Measurements from ENCODE around the gene ZBTB16.

The ZBTB16 gene

GRCh38 chr11:114166362-114166761 is 106.9 kb downstream of the ZBTB16 start (continued):
- TF ChIP-seq PRDM10 (tag by site-specific recombination; IDR thresholded peaks at IDR 0.05), result peak; percentile 38; the same call in 1 of the 2 replicates

GRCh38 chr11:114166897-114167323 is 107.4 kb downstream of the ZBTB16 start:
- no peaks in the 10 kb centered on the region for H3K9me3 ChIP-seq (ENCODE audit: control insufficient read depth, insufficient read depth, low read depth, low read length)
- peak overlapping the region; percentile 13 for H3K27ac ChIP-seq (ENCODE audit: extremely low read depth, low read depth, low read length)
- POLR2A ChIA-PET, result interaction anchor here (1.5 kb wide), 1 partner anchor 107 kb away, joined by 5 read pairs; no protein-coding TSS in a partner anchor
- peaks cover 20% of the 10 kb centered on the region for H3K4me1 ChIP-seq (ENCODE audit: control insufficient read depth, insufficient read depth, low read length)
- CTCF ChIA-PET, result interaction anchor here (0.5 to 3.4 kb wide), 7 partner anchors 9 to 171 kb away, joined by 3 to 12 read pairs (median 3); no protein-coding TSS in a partner anchor
- H3K36me3 ChIP-seq (ENCODE audit: control insufficient read depth in 2 of 2, insufficient read depth in 1 of 2, low read length in 2 of 2), result no peaks in the 10 kb centered on the region
- no peak overlapping the region for H3K4me3 ChIP-seq (ENCODE audit: low read depth, low read length)
- peak; percentile 62 for TF ChIP-seq ZNF366 (tag by site-specific recombination; conservative IDR thresholded peaks at IDR 0.05)
- TF ChIP-seq ZNF292 (tag by site-specific recombination; IDR thresholded peaks at IDR 0.05; ENCODE audit: borderline replicate concordance, low read depth), result no peak
- TF ChIP-seq ZNF843 (tag by site-specific recombination; IDR thresholded peaks at IDR 0.05), result peak; percentile 93
- TF ChIP-seq ZSCAN16 (tag by site-specific recombination; IDR thresholded peaks at IDR 0.05), result no peak
- TF ChIP-seq TCF7L2 (IDR thresholded peaks at IDR 0.05; ENCODE audit: borderline replicate concordance, low read depth, low read length), result no peak
- TF ChIP-seq OSR2 (tag by site-specific recombination; IDR thresholded peaks at IDR 0.05), result peak; percentile 67
- no peak for TF ChIP-seq ZNF513 (tag by site-specific recombination; IDR thresholded peaks at IDR 0.05)
- TF ChIP-seq ZNF239 (tag by site-specific recombination; IDR thresholded peaks at IDR 0.05), result no peak
- TF ChIP-seq ZNF629 (tag by site-specific recombination; IDR thresholded peaks at IDR 0.05), result peak; percentile 90
- peak; percentile 31; the same call in 1 of the 2 replicates for TF ChIP-seq ZBTB17 (tag by site-specific recombination; IDR thresholded peaks at IDR 0.05)
- TF ChIP-seq WT1 (tag by site-specific recombination; IDR thresholded peaks at IDR 0.05), result peak; percentile 81
- peak; percentile 56; the same call in 1 of the 2 replicates for TF ChIP-seq PRDM4 (tag by site-specific recombination; IDR thresholded peaks at IDR 0.05)
- TF ChIP-seq PATZ1 (tag by site-specific recombination; IDR thresholded peaks at IDR 0.05), result peak; percentile 68
- 0 out of 2 replicates have a peak, but pooled peaks have one; percentile 15 for TF ChIP-seq ZNF660 (tag by site-specific recombination; IDR thresholded peaks at IDR 0.05)
- TF ChIP-seq ZNF184 (tag by site-specific recombination; IDR thresholded peaks at IDR 0.05), result 0 out of 2 replicates have a peak, but pooled peaks have one; percentile 13
- TF ChIP-seq SP7 (tag by site-specific recombination; IDR thresholded peaks at IDR 0.05), result peak; percentile 79
- peak; percentile 70; the same call in 1 of the 2 replicates for TF ChIP-seq BCL11A (tag by site-specific recombination; IDR thresholded peaks at IDR 0.05; ENCODE audit: low read depth)
- TF ChIP-seq ZNF16 (tag by site-specific recombination; IDR thresholded peaks at IDR 0.05; ENCODE audit: low read depth), result no peak
- TF ChIP-seq HIC1 (tag by site-specific recombination; IDR thresholded peaks at IDR 0.05), result peak; percentile 56; the same call in 1 of the 2 replicates
- TF ChIP-seq ZNF791 (tag by site-specific recombination; IDR thresholded peaks at IDR 0.05), result no peak
- TF ChIP-seq ZSCAN4 (tag by site-specific recombination; IDR thresholded peaks at IDR 0.05), result 0 out of 2 replicates have a peak, but pooled peaks have one; percentile 46
- no peak for TF ChIP-seq ZNF248 (tag by site-specific recombination; IDR thresholded peaks at IDR 0.05)

Data from HEK293 (cell line).